ENCODE data around the gene RHOH.

Gene RHOH

DNA sequence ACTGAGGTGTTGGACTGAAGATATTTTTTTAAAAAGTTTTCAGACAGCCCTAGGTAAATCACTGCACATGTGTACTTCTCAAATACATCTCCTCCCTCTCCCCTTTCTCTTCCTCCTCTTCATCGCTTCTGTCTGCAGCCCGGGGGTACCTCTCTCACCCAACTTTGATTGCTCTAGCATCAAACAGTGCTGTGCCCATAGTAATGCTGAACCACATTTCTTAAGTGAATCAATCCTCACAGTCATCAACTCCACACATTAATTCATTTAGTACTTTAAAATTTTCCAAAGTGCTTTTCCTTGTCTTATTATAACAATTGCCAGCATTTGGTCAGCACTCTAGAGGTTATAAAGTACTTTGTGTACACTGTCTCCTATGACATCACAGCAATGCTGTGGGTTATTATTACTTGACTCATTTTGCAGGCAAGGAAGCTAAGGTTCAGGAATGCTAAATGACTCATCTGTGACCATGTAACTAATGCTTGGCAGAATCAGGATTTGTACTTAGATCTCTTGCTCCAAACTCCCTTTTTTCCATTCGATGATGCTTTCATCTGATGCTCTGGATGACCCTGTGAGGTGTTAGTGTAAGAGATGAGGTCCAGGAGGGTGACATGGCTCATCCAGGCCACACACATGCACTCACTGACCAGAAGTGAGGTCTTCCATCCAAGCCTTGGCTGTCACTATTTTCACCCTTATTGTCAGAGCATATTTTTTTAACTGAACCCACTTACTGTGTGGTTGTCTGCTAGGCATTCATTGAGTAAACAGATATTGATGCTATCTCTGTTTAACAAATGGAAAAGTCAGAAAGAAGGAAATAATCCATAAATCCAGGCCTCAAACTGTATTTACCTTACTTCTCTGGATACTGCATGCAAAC is 58.8 kb downstream of the RHOH start (continued):
- TF ChIP-seq, protein P1, sequence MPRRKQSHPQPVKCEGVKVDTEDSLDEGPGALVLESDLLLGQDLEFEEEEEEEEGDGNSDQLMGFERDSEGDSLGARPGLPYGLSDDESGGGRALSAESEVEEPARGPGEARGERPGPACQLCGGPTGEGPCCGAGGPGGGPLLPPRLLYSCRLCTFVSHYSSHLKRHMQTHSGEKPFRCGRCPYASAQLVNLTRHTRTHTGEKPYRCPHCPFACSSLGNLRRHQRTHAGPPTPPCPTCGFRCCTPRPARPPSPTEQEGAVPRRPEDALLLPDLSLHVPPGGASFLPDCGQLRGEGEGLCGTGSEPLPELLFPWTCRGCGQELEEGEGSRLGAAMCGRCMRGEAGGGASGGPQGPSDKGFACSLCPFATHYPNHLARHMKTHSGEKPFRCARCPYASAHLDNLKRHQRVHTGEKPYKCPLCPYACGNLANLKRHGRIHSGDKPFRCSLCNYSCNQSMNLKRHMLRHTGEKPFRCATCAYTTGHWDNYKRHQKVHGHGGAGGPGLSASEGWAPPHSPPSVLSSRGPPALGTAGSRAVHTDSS (tag by site-specific recombination; IDR thresholded peaks at IDR 0.05), result peak; percentile 33; the same call in 1 of the 2 replicates
- TF ChIP-seq, protein P2, sequence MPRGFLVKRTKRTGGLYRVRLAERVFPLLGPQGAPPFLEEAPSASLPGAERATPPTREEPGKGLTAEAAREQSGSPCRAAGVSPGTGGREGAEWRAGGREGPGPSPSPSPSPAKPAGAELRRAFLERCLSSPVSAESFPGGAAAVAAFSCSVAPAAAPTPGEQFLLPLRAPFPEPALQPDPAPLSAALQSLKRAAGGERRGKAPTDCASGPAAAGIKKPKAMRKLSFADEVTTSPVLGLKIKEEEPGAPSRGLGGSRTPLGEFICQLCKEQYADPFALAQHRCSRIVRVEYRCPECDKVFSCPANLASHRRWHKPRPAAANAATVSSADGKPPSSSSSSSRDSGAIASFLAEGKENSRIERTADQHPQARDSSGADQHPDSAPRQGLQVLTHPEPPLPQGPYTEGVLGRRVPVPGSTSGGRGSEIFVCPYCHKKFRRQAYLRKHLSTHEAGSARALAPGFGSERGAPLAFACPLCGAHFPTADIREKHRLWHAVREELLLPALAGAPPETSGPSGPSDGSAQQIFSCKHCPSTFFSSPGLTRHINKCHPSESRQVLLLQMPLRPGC (tag by site-specific recombination; IDR thresholded peaks at IDR 0.05), result peak; percentile 98
- TF ChIP-seq, protein P3, sequence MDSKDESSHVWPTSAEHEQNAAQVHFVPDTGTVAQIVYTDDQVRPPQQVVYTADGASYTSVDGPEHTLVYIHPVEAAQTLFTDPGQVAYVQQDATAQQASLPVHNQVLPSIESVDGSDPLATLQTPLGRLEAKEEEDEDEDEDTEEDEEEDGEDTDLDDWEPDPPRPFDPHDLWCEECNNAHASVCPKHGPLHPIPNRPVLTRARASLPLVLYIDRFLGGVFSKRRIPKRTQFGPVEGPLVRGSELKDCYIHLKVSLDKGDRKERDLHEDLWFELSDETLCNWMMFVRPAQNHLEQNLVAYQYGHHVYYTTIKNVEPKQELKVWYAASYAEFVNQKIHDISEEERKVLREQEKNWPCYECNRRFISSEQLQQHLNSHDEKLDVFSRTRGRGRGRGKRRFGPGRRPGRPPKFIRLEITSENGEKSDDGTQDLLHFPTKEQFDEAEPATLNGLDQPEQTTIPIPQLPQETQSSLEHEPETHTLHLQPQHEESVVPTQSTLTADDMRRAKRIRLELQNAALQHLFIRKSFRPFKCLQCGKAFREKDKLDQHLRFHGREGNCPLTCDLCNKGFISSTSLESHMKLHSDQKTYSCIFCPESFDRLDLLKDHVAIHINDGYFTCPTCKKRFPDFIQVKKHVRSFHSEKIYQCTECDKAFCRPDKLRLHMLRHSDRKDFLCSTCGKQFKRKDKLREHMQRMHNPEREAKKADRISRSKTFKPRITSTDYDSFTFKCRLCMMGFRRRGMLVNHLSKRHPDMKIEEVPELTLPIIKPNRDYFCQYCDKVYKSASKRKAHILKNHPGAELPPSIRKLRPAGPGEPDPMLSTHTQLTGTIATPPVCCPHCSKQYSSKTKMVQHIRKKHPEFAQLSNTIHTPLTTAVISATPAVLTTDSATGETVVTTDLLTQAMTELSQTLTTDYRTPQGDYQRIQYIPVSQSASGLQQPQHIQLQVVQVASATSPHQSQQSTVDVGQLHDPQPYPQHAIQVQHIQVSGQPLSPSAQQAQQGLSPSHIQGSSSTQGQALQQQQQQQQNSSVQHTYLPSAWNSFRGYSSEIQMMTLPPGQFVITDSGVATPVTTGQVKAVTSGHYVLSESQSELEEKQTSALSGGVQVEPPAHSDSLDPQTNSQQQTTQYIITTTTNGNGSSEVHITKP (tag by site-specific recombination; IDR thresholded peaks at IDR 0.05), result no peak
- TF ChIP-seq ZNF785 (tag by site-specific recombination; IDR thresholded peaks at IDR 0.05) (no peak), TCF7L2 (IDR thresholded peaks at IDR 0.05; ENCODE audit: borderline replicate concordance, low read depth, low read length) (no peak), ZNF473 (tag by site-specific recombination; IDR thresholded peaks at IDR 0.05) (no peak), ZNF544 (tag by site-specific recombination; IDR thresholded peaks at IDR 0.05) (no peak), SCRT1 (tag by site-specific recombination; IDR thresholded peaks at IDR 0.05; ENCODE audit: borderline replicate concordance) (no peak), WT1 (tag by site-specific recombination; IDR thresholded peaks at IDR 0.05) (peak; percentile 49), KLF9 (tag by site-specific recombination; IDR thresholded peaks at IDR 0.05; ENCODE audit: low read depth) (no peak), HOXC10 (CRISPR knock-in tag; IDR thresholded peaks at IDR 0.05) (no peak), REPIN1 (tag by site-specific recombination; IDR thresholded peaks at IDR 0.05; ENCODE audit: low read depth) (no peak), SP3 (tag by site-specific recombination; IDR thresholded peaks at IDR 0.05) (no peak), ZNF155 (tag by site-specific recombination; IDR thresholded peaks at IDR 0.05) (no peak), ZBTB48 (tag by site-specific recombination; IDR thresholded peaks at IDR 0.05) (no peak), ZNF23 (tag by site-specific recombination; IDR thresholded peaks at IDR 0.05; ENCODE audit: borderline replicate concordance) (no peak), ZNF16 (tag by site-specific recombination; IDR thresholded peaks at IDR 0.05; ENCODE audit: low read depth) (no peak), ZIC2 (tag by site-specific recombination; IDR thresholded peaks at IDR 0.05) (no peak), ZNF555 (tag by site-specific recombination; conservative IDR thresholded peaks at IDR 0.05) (no peak), ZNF629 (tag by site-specific recombination; IDR thresholded peaks at IDR 0.05) (peak; percentile 99), GLIS2 (tag by site-specific recombination; IDR thresholded peaks at IDR 0.05) (no peak), ZNF792 (tag by site-specific recombination; IDR thresholded peaks at IDR 0.05) (no peak), EGR2 (tag by site-specific recombination; IDR thresholded peaks at IDR 0.05; ENCODE audit: low read depth) (no peak), ZNF391 (tag by site-specific recombination; IDR thresholded peaks at IDR 0.05; ENCODE audit: borderline replicate concordance, low read depth) (no peak), GLIS1 (tag by site-specific recombination; IDR thresholded peaks at IDR 0.05) (peak; percentile 29)
- TF ChIP-seq, protein P4, sequence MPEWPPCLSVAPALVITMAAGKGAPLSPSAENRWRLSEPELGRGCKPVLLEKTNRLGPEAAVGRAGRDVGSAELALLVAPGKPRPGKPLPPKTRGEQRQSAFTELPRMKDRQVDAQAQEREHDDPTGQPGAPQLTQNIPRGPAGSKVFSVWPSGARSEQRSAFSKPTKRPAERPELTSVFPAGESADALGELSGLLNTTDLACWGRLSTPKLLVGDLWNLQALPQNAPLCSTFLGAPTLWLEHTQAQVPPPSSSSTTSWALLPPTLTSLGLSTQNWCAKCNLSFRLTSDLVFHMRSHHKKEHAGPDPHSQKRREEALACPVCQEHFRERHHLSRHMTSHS (tag by site-specific recombination; IDR thresholded peaks at IDR 0.05), result no peak
- TF ChIP-seq, protein P5, sequence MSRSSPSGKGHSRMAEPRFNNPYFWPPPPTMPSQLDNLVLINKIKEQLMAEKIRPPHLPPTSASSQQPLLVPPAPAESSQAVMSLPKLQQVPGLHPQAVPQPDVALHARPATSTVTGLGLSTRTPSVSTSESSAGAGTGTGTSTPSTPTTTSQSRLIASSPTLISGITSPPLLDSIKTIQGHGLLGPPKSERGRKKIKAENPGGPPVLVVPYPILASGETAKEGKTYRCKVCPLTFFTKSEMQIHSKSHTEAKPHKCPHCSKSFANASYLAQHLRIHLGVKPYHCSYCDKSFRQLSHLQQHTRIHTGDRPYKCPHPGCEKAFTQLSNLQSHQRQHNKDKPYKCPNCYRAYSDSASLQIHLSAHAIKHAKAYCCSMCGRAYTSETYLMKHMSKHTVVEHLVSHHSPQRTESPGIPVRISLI (tag by site-specific recombination; IDR thresholded peaks at IDR 0.05), result peak; percentile 70
- TF ChIP-seq, protein P6, sequence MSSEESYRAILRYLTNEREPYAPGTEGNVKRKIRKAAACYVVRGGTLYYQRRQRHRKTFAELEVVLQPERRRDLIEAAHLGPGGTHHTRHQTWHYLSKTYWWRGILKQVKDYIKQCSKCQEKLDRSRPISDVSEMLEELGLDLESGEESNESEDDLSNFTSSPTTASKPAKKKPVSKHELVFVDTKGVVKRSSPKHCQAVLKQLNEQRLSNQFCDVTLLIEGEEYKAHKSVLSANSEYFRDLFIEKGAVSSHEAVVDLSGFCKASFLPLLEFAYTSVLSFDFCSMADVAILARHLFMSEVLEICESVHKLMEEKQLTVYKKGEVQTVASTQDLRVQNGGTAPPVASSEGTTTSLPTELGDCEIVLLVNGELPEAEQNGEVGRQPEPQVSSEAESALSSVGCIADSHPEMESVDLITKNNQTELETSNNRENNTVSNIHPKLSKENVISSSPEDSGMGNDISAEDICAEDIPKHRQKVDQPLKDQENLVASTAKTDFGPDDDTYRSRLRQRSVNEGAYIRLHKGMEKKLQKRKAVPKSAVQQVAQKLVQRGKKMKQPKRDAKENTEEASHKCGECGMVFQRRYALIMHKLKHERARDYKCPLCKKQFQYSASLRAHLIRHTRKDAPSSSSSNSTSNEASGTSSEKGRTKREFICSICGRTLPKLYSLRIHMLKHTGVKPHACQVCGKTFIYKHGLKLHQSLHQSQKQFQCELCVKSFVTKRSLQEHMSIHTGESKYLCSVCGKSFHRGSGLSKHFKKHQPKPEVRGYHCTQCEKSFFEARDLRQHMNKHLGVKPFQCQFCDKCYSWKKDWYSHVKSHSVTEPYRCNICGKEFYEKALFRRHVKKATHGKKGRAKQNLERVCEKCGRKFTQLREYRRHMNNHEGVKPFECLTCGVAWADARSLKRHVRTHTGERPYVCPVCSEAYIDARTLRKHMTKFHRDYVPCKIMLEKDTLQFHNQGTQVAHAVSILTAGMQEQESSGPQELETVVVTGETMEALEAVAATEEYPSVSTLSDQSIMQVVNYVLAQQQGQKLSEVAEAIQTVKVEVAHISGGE (tag by site-specific recombination; conservative IDR thresholded peaks at IDR 0.05; ENCODE audit: low read depth), result no peak
